Liver (tissue), 9 donors: ENCODE data around the gene ATE1. TPM values are rescaled to one million over a fixed set of nuclear protein-coding genes. Genes with fewer than 3 reads are reported as not detected.

ENCODE experiments used
- DNase-seq: peaks from one replicate; pipeline ENCODE4 v3.0.0-alpha.2; 2017; ENCODE audit warnings: low spot score
- H3K27ac ChIP-seq, 2 donors: one replicate each; pipeline ENCODE4 v1.7.0; 2013; ENCODE audit warnings: inconsistent platforms in 2 of 2, low read length in 2 of 2, control low read depth in 1 of 2, low read depth in 1 of 2, mild to moderate bottlenecking in 1 of 2
- H3K27me3 ChIP-seq, 4 donors: one replicate each; pipeline versions ENCODE4 v1.6.1 to v1.7.0; 2013; ENCODE audit warnings: low read length in 3 of 4, inconsistent platforms in 1 of 4, mild to moderate bottlenecking in 1 of 4, moderate library complexity in 1 of 4; ENCODE audit not compliant: control insufficient read depth in 4 of 4, insufficient read depth in 4 of 4
- H3K36me3 ChIP-seq, 4 donors: one replicate each; pipeline versions ENCODE4 v1.6.1 to v1.7.0; 2013; ENCODE audit warnings: low read length in 3 of 4, mild to moderate bottlenecking in 3 of 4, low read depth in 1 of 4, moderate library complexity in 1 of 4; ENCODE audit not compliant: control insufficient read depth in 4 of 4, insufficient read depth in 3 of 4
- H3K4me1 ChIP-seq, 4 donors: one replicate each; pipeline versions ENCODE4 v1.6.1 to v1.7.0; 2013; ENCODE audit warnings: low read length in 3 of 4, mild to moderate bottlenecking in 3 of 4, moderate library complexity in 1 of 4; ENCODE audit not compliant: control insufficient read depth in 4 of 4, insufficient read depth in 4 of 4
- H3K4me3 ChIP-seq, 3 donors: one replicate each; pipeline versions ENCODE4 v1.6.1 to v1.7.0; 2013; ENCODE audit warnings: low read length in 3 of 3, control low read depth in 1 of 3, low read depth in 1 of 3, mild to moderate bottlenecking in 1 of 3
- H3K9ac ChIP-seq, 2 donors: one replicate each; pipeline ENCODE4 v1.7.0; 2013; ENCODE audit warnings: low read length in 2 of 2, mild to moderate bottlenecking in 2 of 2, moderate library complexity in 2 of 2, control low read depth in 1 of 2, low read depth in 1 of 2
- H3K9me3 ChIP-seq, 4 donors: one replicate each; pipeline versions ENCODE4 v1.6.1 to v1.7.0; 2013; ENCODE audit warnings: low read length in 3 of 4; ENCODE audit not compliant: control insufficient read depth in 4 of 4
- EGR1 ChIP-seq, 2 donors: IDR thresholded peaks; 2 replicates each; pipeline ENCODE4 v1.6.1; 2016 to 2018; ENCODE audit warnings: antibody characterized with exemption in 2 of 2, low read depth in 2 of 2
- FOXA1 ChIP-seq: IDR thresholded peaks from 2 replicates; pipeline ENCODE4 v1.6.1; 2016; ENCODE audit warnings: antibody characterized with exemption
- FOXA2 ChIP-seq: IDR thresholded peaks from 2 replicates; pipeline ENCODE4 v1.6.1; 2016; ENCODE audit warnings: antibody characterized with exemption
- GABPA ChIP-seq, 2 donors: IDR thresholded peaks in 1 of 2; conservative IDR thresholded peaks in 1 of 2; 2 replicates each; pipeline ENCODE4 v1.6.1; 2016; ENCODE audit warnings: antibody characterized with exemption in 2 of 2, mild to moderate bottlenecking in 1 of 2, moderate library complexity in 1 of 2
- HNF4A ChIP-seq, 2 donors: conservative IDR thresholded peaks; 2 replicates each; pipeline ENCODE4 v1.6.1; 2016; ENCODE audit warnings: antibody characterized with exemption in 2 of 2, mild to moderate bottlenecking in 2 of 2
- HNF4G ChIP-seq: IDR thresholded peaks from 2 replicates; pipeline ENCODE4 v1.6.1; 2016; ENCODE audit warnings: antibody characterized with exemption
- JUND ChIP-seq, 2 donors: IDR thresholded peaks; 2 replicates each; pipeline ENCODE4 v1.6.1; 2016; ENCODE audit warnings: antibody characterized with exemption in 2 of 2
- NR2F2 ChIP-seq: IDR thresholded peaks from 2 replicates; pipeline ENCODE4 v1.6.1; 2016; ENCODE audit warnings: antibody characterized with exemption
- RAD21 ChIP-seq, 2 donors: IDR thresholded peaks; 2 replicates each; pipeline ENCODE4 v1.6.1; 2016; ENCODE audit warnings: antibody characterized with exemption in 2 of 2, mild to moderate bottlenecking in 2 of 2
- RXRA ChIP-seq, 2 donors: IDR thresholded peaks; 2 replicates each; pipeline ENCODE4 v1.6.1; 2017 to 2018; ENCODE audit warnings: antibody characterized with exemption in 2 of 2, mild to moderate bottlenecking in 1 of 2
- SP1 ChIP-seq: IDR thresholded peaks from 2 replicates; pipeline ENCODE4 v1.6.1; 2018; ENCODE audit warnings: antibody characterized with exemption, mild to moderate bottlenecking
- TAF1 ChIP-seq: conservative IDR thresholded peaks from 2 replicates; pipeline ENCODE4 v1.6.1; 2016; ENCODE audit warnings: antibody characterized with exemption, mild to moderate bottlenecking
- YY1 ChIP-seq: IDR thresholded peaks from 2 replicates; pipeline ENCODE4 v1.6.1; 2016; ENCODE audit warnings: antibody characterized with exemption, mild to moderate bottlenecking
- WGBS: extraction: QIAGEN DNeasy Blood & Tissue Kit; methylation state at CpG from one replicate; pipeline ENCODE4 v1.1.7; 2013; 5-methylcytosine and 5-hydroxymethylcytosine counted together
- polyA plus RNA-seq, 2 donors: library from polyadenylated mRNA; stranded (reverse) in 1 of 2; unstranded in 1 of 2; fragments of 200-250 nt in 1 of 2; fragments of >200 nt in 1 of 2; fragmentation: Nextera tagmentation in 1 of 2; extraction: Ambion mirVana in 1 of 2; gene quantifications; one replicate each; pipeline versions ENCODE4 v1.2.1 to v1.2.3, GENCODE V29; 2013 to 2015
- total RNA-seq, 2 donors: library from RNA; depleted of rRNA; stranded (reverse); fragments of >200 nt; gene quantifications; one replicate each; pipeline ENCODE4 v1.2.3, GENCODE V29; 2014
- TF ChIP-seq, protein P1 (sequence below): IDR thresholded peaks from 2 replicates; pipeline ENCODE4 v1.6.1; 2016; ENCODE audit warnings: antibody characterized with exemption
- TF ChIP-seq, protein P2 (sequence below): IDR thresholded peaks from 2 replicates; pipeline ENCODE4 v1.6.1; 2016; ENCODE audit warnings: antibody characterized with exemption
- TF ChIP-seq, protein P3 (sequence below): IDR thresholded peaks from 2 replicates; pipeline ENCODE4 v1.6.1; 2016; ENCODE audit warnings: antibody characterized with exemption
- TF ChIP-seq, protein P4 (sequence below): fragments of 150-350 bp; IDR thresholded peaks from 2 replicates; pipeline ENCODE4 v1.5.1; 2017; ENCODE audit warnings: improper control_type of control experiment, low read depth, low read length; ENCODE audit not compliant: missing input control
- donor health status: healthy.
- donor health status: healthy.
- donor health status: healthy.
- donor health status: healthy.
- donor health status: healthy.

The ATE1 gene
- total and polyA plus RNA-seq, 4 donors = 7.9 to 34.9 (median 13.5) TPM

DNA sequence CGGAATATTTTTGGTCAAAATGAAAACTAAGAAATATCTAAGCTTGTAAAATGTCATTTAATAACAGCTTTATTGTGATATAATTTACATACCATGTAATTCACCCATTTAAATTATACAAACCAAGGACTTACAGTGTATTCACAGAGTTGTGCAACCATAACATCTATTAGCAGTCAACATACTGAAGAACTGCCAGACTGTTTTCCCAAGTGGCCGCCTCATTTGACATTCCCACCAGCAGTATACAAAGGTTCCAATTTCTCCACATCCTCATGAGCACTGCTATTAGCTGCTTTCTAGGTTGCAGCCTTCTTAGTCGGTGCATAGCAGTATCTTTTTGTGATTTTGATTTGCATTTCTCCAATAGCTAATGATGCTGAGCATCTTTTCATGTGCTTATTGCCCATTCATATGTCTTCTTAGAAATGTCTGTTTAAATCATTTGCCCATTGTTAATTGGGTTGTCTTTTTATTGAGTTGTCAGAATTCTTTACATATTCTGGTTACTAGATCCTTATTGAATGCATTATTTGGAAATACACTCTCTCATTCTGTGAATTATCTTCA, 176.6 kb downstream of the ATE1 start:
- H3K4me3 ChIP-seq = no peak overlapping the region
- H3K9me3 ChIP-seq = peaks cover 0 to 2% (median 0%) of the 10 kb centered on the region in 4 donors
- H3K4me1 ChIP-seq = no peaks in the 10 kb centered on the region
- H3K36me3 ChIP-seq = no peaks in the 10 kb centered on the region
- DNase-seq = no peak
- 96% methylated on average over 3 of the region's 3 CpGs for WGBS
- no peak overlapping the region for H3K27ac ChIP-seq
- no peaks in the 10 kb centered on the region for H3K27me3 ChIP-seq
- TF ChIP-seq YY1 = no peak
- TF ChIP-seq FOXA2 = no peak
- TF ChIP-seq HNF4A (conservative IDR thresholded peaks at IDR 0.05) = no peak
- TF ChIP-seq, protein P1, sequence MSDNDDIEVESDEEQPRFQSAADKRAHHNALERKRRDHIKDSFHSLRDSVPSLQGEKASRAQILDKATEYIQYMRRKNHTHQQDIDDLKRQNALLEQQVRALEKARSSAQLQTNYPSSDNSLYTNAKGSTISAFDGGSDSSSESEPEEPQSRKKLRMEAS = no peak
- TF ChIP-seq FOXA1 = no peak
- TF ChIP-seq RAD21 (IDR thresholded peaks at IDR 0.05) = no peak
- no peak overlapping the region for H3K9ac ChIP-seq

- Histone ChIP-seq H3K9ac (no peak overlapping the region), H3K4me1 (no peaks in the 10 kb centered on the region), H3K27ac (no peak overlapping the region), H3K9me3 (no peaks in the 10 kb centered on the region), H3K27me3 (no peaks in the 10 kb centered on the region), H3K36me3 (peaks cover 2 to 9% (median 8%) of the 10 kb centered on the region in 4 donors), H3K4me3 (no peak overlapping the region)
- WGBS = 97% methylated on average over 3 of the region's 3 CpGs
- DNase-seq = no peak
- TF ChIP-seq GABPA (IDR thresholded peaks at IDR 0.05 in 1 of 2, conservative IDR thresholded peaks at IDR 0.05 in 1 of 2) = no peak
- no peak for TF ChIP-seq FOXA1
- TF ChIP-seq TAF1 = no peak
- no peak for TF ChIP-seq JUND (IDR thresholded peaks at IDR 0.05)
- TF ChIP-seq, protein P2, sequence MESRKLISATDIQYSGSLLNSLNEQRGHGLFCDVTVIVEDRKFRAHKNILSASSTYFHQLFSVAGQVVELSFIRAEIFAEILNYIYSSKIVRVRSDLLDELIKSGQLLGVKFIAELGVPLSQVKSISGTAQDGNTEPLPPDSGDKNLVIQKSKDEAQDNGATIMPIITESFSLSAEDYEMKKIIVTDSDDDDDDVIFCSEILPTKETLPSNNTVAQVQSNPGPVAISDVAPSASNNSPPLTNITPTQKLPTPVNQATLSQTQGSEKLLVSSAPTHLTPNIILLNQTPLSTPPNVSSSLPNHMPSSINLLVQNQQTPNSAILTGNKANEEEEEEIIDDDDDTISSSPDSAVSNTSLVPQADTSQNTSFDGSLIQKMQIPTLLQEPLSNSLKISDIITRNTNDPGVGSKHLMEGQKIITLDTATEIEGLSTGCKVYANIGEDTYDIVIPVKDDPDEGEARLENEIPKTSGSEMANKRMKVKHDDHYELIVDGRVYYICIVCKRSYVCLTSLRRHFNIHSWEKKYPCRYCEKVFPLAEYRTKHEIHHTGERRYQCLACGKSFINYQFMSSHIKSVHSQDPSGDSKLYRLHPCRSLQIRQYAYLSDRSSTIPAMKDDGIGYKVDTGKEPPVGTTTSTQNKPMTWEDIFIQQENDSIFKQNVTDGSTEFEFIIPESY = no peak
Observed at GRCh38 chr10:121747163-121747775, 180.6 kb downstream of the ATE1 start.

DNA sequence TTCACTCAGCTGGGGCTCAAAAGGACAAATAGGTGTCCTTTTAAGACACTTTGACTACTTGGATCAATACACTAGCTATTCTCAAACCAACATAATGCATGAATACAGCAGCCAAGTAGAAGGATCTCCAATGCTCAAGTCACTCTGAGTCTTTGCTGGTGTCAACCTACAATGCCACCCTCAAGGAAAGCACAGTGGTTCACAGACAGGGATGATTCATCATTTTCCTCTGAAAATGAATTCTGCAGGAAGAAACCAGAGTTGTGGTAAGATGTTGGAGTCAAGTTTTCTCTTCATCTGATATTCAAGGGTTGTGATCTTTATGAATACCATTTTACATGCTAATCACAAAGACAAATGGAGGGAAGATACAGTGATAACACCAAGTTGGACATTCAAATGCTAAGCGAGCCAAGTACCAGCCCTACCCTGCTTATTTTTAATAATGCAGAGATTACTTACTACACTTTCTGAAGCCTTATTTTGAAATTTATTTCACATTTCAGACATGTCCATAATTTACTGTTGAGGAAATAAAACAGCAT, 186.5 kb downstream of the ATE1 start:
- Histone ChIP-seq H3K27ac (no peak overlapping the region), H3K4me3 (no peak overlapping the region), H3K27me3 (no peaks in the 10 kb centered on the region), H3K4me1 (no peaks in the 10 kb centered on the region), H3K36me3 (peaks cover 2 to 18% (median 8%) of the 10 kb centered on the region in 4 donors), H3K9ac (no peak overlapping the region), H3K9me3 (no peaks in the 10 kb centered on the region)
- 0% methylated on average over 1 of the region's 1 CpG for WGBS
- DNase-seq = no peak
- TF ChIP-seq GABPA (IDR thresholded peaks at IDR 0.05 in 1 of 2, conservative IDR thresholded peaks at IDR 0.05 in 1 of 2) (no peak), JUND (IDR thresholded peaks at IDR 0.05) (no peak), YY1 (no peak), HNF4G (no peak), FOXA2 (no peak), FOXA1 (no peak), TAF1 (no peak), RXRA (IDR thresholded peaks at IDR 0.05) (no peak), RAD21 (IDR thresholded peaks at IDR 0.05) (no peak), SP1 (no peak), EGR1 (IDR thresholded peaks at IDR 0.05; ENCODE audit: low read depth in 2 of 2) (no peak), NR2F2 (no peak)
- TF ChIP-seq, protein P3, sequence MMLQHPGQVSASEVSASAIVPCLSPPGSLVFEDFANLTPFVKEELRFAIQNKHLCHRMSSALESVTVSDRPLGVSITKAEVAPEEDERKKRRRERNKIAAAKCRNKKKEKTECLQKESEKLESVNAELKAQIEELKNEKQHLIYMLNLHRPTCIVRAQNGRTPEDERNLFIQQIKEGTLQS = no peak
- TF ChIP-seq, protein P4, sequence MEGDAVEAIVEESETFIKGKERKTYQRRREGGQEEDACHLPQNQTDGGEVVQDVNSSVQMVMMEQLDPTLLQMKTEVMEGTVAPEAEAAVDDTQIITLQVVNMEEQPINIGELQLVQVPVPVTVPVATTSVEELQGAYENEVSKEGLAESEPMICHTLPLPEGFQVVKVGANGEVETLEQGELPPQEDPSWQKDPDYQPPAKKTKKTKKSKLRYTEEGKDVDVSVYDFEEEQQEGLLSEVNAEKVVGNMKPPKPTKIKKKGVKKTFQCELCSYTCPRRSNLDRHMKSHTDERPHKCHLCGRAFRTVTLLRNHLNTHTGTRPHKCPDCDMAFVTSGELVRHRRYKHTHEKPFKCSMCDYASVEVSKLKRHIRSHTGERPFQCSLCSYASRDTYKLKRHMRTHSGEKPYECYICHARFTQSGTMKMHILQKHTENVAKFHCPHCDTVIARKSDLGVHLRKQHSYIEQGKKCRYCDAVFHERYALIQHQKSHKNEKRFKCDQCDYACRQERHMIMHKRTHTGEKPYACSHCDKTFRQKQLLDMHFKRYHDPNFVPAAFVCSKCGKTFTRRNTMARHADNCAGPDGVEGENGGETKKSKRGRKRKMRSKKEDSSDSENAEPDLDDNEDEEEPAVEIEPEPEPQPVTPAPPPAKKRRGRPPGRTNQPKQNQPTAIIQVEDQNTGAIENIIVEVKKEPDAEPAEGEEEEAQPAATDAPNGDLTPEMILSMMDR = no peak
- TF ChIP-seq, protein P1 = no peak
- TF ChIP-seq, protein P2 = no peak
